Colonic mucosa (tissue), 4 donors: Measurements from ENCODE around the gene FBXO27. TPM values are rescaled to one million over a fixed set of nuclear protein-coding genes. Genes with fewer than 3 reads are reported as not detected.
"Not testable (repeated sequence)": the region's sequence is repeated elsewhere in the genome, so short reads cannot be mapped to it uniquely, and the experiment has no call there.

Experiments used
- DNase-seq: peaks from one replicate; pipeline ENCODE4 v3.0.0-alpha.2; 2020
- H3K27ac ChIP-seq: fragments of 200-600 bp; one replicate; pipeline ENCODE4 v1.8.0; 2021
- H3K27me3 ChIP-seq: fragments of 200-600 bp; one replicate; pipeline ENCODE4 v1.8.0; 2021
- H3K36me3 ChIP-seq: fragments of 200-600 bp; one replicate; pipeline ENCODE4 v1.8.0; 2021
- H3K4me1 ChIP-seq: fragments of 200-600 bp; one replicate; pipeline ENCODE4 v1.8.0; 2021; ENCODE audit warnings: mild to moderate bottlenecking
- H3K4me3 ChIP-seq: fragments of 200-600 bp; one replicate; pipeline ENCODE4 v1.8.0; 2021
- H3K9ac ChIP-seq, 2 donors: one replicate each; pipeline ENCODE4 v1.7.0; 2013; ENCODE audit warnings: control low read depth in 2 of 2, low read depth in 2 of 2, low read length in 2 of 2
- H3K9me3 ChIP-seq: fragments of 200-600 bp; one replicate; pipeline ENCODE4 v1.8.0; 2021
- CTCF ChIP-seq: fragments of 200-600 bp; IDR thresholded peaks from one replicate; pipeline ENCODE4 v1.8.0; 2022; ENCODE audit warnings: antibody characterized with exemption, mild to moderate bottlenecking
- intact Hi-C: fragments of 100-400 bp; cut with DNase I; formaldehyde crosslinking; loops from one replicate; pipeline ENCODE4 v1.14.1; 2022
- total RNA-seq, 2 donors: library from RNA; stranded (reverse); fragmentation: NEBNext Ultra II Directional in 1 of 2; extraction: Animal tissue kit (Norgen Biotek cat#: 25700) in 1 of 2; gene quantifications; one replicate each; pipeline ENCODE4 v1.2.1, GENCODE V29; 2021
- donor health status: healthy.
- donor health status: DM: no; HTN: no; CAD: no.
- donor health status: DM: no; HTN: no; CAD: no.

Gene FBXO27
- total RNA-seq, 2 donors from 2014 or later, result 1.1 to 2.4 TPM

- TF ChIP-seq CTCF, result no peak
- intact Hi-C loops, result no loop called here
- DNase-seq, result no peak
- Histone ChIP-seq H3K9ac (no peak overlapping the region), H3K4me3 (no peak overlapping the region), H3K4me1 (no peaks in the 10 kb centered on the region), H3K27me3 (no peaks in the 10 kb centered on the region), H3K9me3 (no peaks in the 10 kb centered on the region), H3K36me3 (no peaks in the 10 kb centered on the region), H3K27ac (no peak overlapping the region)
Measured at GRCh38 chr19:39001041-39001440, 31.3 kb downstream of the FBXO27 start.

- H3K36me3 ChIP-seq, H3K27me3 ChIP-seq, H3K4me1 ChIP-seq, intact Hi-C loops, H3K9me3 ChIP-seq, H3K4me3 ChIP-seq, DNase-seq, H3K27ac ChIP-seq, H3K9ac ChIP-seq: not testable (repeated sequence)
Measured at GRCh38 chr19:38997576-38997975, 34.8 kb downstream of the FBXO27 start.

- Histone ChIP-seq H3K27me3 (no peaks in the 10 kb centered on the region), H3K9ac (no peak overlapping the region), H3K4me1 (no peaks in the 10 kb centered on the region), H3K36me3 (no peaks in the 10 kb centered on the region), H3K9me3 (no peaks in the 10 kb centered on the region), H3K27ac (no peak overlapping the region), H3K4me3 (no peak overlapping the region)
- TF ChIP-seq CTCF, result no peak
- intact Hi-C loops, result no loop called here
- DNase-seq, result no peak
Measured at GRCh38 chr19:38993271-38993670, 39.1 kb downstream of the FBXO27 start.

GRCh38 chr19:38990949-38991697 is 41.2 kb downstream of the FBXO27 start:
- Histone ChIP-seq H3K36me3 (no peaks in the 10 kb centered on the region), H3K27me3 (no peaks in the 10 kb centered on the region), H3K4me1 (no peaks in the 10 kb centered on the region), H3K27ac (no peak overlapping the region), H3K9ac (no peak overlapping the region), H3K9me3 (no peaks in the 10 kb centered on the region), H3K4me3 (no peak overlapping the region)
- DNase-seq, result no peak
- intact Hi-C loops, result no loop called here
- no peak for TF ChIP-seq CTCF

GRCh38 chr19:38989614-38990013 is 42.7 kb downstream of the FBXO27 start:
- H3K27me3 ChIP-seq, H3K4me3 ChIP-seq, intact Hi-C loops, DNase-seq, H3K9me3 ChIP-seq, H3K9ac ChIP-seq, H3K36me3 ChIP-seq, H3K4me1 ChIP-seq, H3K27ac ChIP-seq: not testable (repeated sequence)

GRCh38 chr19:38989066-38989605 is 43.2 kb downstream of the FBXO27 start:
- no peaks in the 10 kb centered on the region for H3K27me3 ChIP-seq
- intact Hi-C loops, result no loop called here
- no peak overlapping the region for H3K4me3 ChIP-seq
- no peaks in the 10 kb centered on the region for H3K36me3 ChIP-seq
- no peak for DNase-seq
- no peaks in the 10 kb centered on the region for H3K9me3 ChIP-seq
- no peak overlapping the region for H3K9ac ChIP-seq
- TF ChIP-seq CTCF, result no peak
- H3K4me1 ChIP-seq, result no peaks in the 10 kb centered on the region
- no peak overlapping the region for H3K27ac ChIP-seq

GRCh38 chr19:38988627-38989026 is 43.7 kb downstream of the FBXO27 start:
- H3K27me3 ChIP-seq, H3K9ac ChIP-seq, H3K4me1 ChIP-seq, DNase-seq, H3K9me3 ChIP-seq, intact Hi-C loops, H3K4me3 ChIP-seq, H3K27ac ChIP-seq, H3K36me3 ChIP-seq: not testable (repeated sequence)

- intact Hi-C loops, result not testable (repeated sequence)
Measured at GRCh38 chr19:38987745-38988144, 44.6 kb downstream of the FBXO27 start.

More at GRCh38 chr19:38987745-38988144, 44.6 kb downstream of the FBXO27 start:
- H3K4me3 ChIP-seq, H3K9ac ChIP-seq, DNase-seq, H3K27me3 ChIP-seq, H3K4me1 ChIP-seq, H3K27ac ChIP-seq, H3K9me3 ChIP-seq, H3K36me3 ChIP-seq: not testable (repeated sequence)
